ENCODE data around the gene HCRTR2.

DNA sequence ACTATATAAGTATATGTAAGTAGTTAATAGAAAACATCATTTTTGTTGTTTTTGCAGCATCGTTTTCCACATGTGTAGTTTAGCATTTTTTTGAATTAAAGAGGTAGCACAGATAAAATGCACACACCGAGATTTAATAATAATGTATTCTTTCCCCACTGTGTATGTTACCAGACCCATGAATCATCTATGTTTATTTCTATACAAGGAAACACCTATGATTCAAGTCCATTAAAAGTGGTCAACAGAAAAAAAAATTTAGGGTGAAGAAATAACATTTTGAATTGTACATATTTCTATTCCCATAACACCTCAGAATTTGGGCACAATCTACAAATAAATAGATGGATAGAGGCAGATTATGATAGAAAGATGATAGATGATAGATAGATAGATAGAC is 31.7 kb upstream of the HCRTR2 start:
- TF ChIP-seq POLR2A (IDR thresholded peaks at IDR 0.05; ENCODE audit: control extremely low read depth in 1 of 2, low read depth in 2 of 2, low read length in 2 of 2) (no peak), EZH2 (IDR thresholded peaks at IDR 0.05; ENCODE audit: low read depth, low read length, severe bottlenecking) (no peak), CTCF (IDR thresholded peaks at IDR 0.05; ENCODE audit: control extremely low read depth in 1 of 3, insufficient read depth in 1 of 3, low read depth in 1 of 3, low read length in 3 of 3) (no peak), SP1 (IDR thresholded peaks at IDR 0.05; ENCODE audit: low read depth, low read length) (no peak), JUND (IDR thresholded peaks at IDR 0.05; ENCODE audit: low read length) (no peak), ZNF274 (IDR thresholded peaks at IDR 0.05; ENCODE audit: borderline replicate concordance, extremely low read depth, low read length) (no peak), KDM5A (IDR thresholded peaks at IDR 0.05; ENCODE audit: low read length) (no peak), EP300 (IDR thresholded peaks at IDR 0.05; ENCODE audit: borderline replicate concordance in 1 of 2, low read depth in 2 of 2, low read length in 2 of 2) (no peak), POLR2AphosphoS5 (IDR thresholded peaks at IDR 0.05; ENCODE audit: low read depth, low read length) (no peak), POU5F1 (IDR thresholded peaks at IDR 0.05; ENCODE audit: low read depth, low read length) (no peak), CHD2 (IDR thresholded peaks at IDR 0.05; ENCODE audit: low read length) (no peak), EGR1 (IDR thresholded peaks at IDR 0.05; ENCODE audit: borderline replicate concordance, low read depth, low read length) (no peak)

All from H1 (cell line).